Panc1 (cell line): ENCODE measurements around the gene SLC48A1. TPM values are rescaled to one million over a fixed set of nuclear protein-coding genes. Genes with fewer than 3 reads are reported as not detected.

Experiments used
- ATAC-seq: fragments of 200-7000 bp; cut with Tn5 transposase; 2 replicates; pipeline ENCODE4 v1.9.1; 2020; ENCODE audit warnings: mild to moderate bottlenecking, moderate library complexity
- BruUV-seq: library from RNA; stranded (reverse); fragments of 400-500 nt; replicated peaks from 2 replicates; lab custom pipeline; 2021; lab: Mats Ljungman, UMichigan
- CTCF ChIA-PET: fragments of 300-600 bp; sonication (Branson Sonifier 250); formaldehyde crosslinking; loops from one replicate; lab custom pipeline; 2022; ENCODE audit warnings: antibody characterized with exemption; lab: Charles Lee
- POLR2A ChIA-PET: fragments of 300-600 bp; sonication (Branson Sonifier 250); formaldehyde crosslinking; loops from one replicate; lab custom pipeline; 2022; ENCODE audit warnings: antibody characterized with exemption; lab: Charles Lee
- DNase-seq: peaks from one replicate; pipeline ENCODE4 v3.0.0-alpha.2; 2010; ENCODE audit warnings: low read depth, low spot score
- H3K27ac ChIP-seq: 2 replicates; pipeline ENCODE4 v1.5.1; 2011; ENCODE audit warnings: mild to moderate bottlenecking, low read length, inconsistent platforms
- H3K27me3 ChIP-seq: fragments of 200-500 bp; sonication (Bioruptor generic); 2 replicates; pipeline ENCODE4 v1.6.0; 2014; ENCODE audit warnings: low read length, inconsistent platforms; ENCODE audit not compliant: control insufficient read depth, insufficient read depth
- H3K36me3 ChIP-seq: fragments of 200-500 bp; sonication (Bioruptor generic); 2 replicates; pipeline ENCODE4 v1.5.1; 2014; ENCODE audit warnings: inconsistent platforms, mild to moderate bottlenecking, low read length, moderate library complexity; ENCODE audit not compliant: control insufficient read depth, insufficient read depth
- H3K4me1 ChIP-seq: 2 replicates; pipeline ENCODE4 v1.5.1; 2011; ENCODE audit warnings: inconsistent platforms, mild to moderate bottlenecking, low read length, moderate library complexity; ENCODE audit not compliant: control insufficient read depth, insufficient read depth
- H3K4me3 ChIP-seq, 2 experiments: 2 replicates each; pipeline ENCODE4 v1.5.1; 2011 to 2012; ENCODE audit warnings: low read depth in 2 of 2, low read length in 2 of 2, mild to moderate bottlenecking in 2 of 2, inconsistent platforms in 1 of 2, moderate library complexity in 1 of 2
- H3K9me3 ChIP-seq: fragments of 200-500 bp; sonication (Bioruptor generic); 2 replicates; pipeline ENCODE4 v1.5.1; 2014; ENCODE audit warnings: low read depth, mild to moderate bottlenecking, inconsistent platforms, low read length, moderate library complexity; ENCODE audit not compliant: control insufficient read depth, insufficient read depth
- POLR2AphosphoS5 ChIP-seq: IDR thresholded peaks from 2 replicates; pipeline ENCODE4 v1.6.1; 2012; ENCODE audit warnings: mild to moderate bottlenecking, low read depth, low read length, moderate library complexity
- SIN3A ChIP-seq: IDR thresholded peaks from 2 replicates; pipeline ENCODE4 v1.6.1; 2012; ENCODE audit warnings: low read depth, mild to moderate bottlenecking, low read length, moderate library complexity, borderline replicate concordance; ENCODE audit not compliant: insufficient read depth
- TCF7L2 ChIP-seq: IDR thresholded peaks from 2 replicates; pipeline ENCODE4 v1.6.1; 2011; ENCODE audit warnings: mild to moderate bottlenecking, low read depth, low read length, inconsistent platforms
- in situ Hi-C: cut with HindIII; loops from 2 replicates; pipeline ENCODE4 v1.10.0; 2016; ENCODE audit warnings: low sequenced_read_pairs, low pct_unique_long_range_greater_than_20kb
- intact Hi-C: fragments of 100-400 bp; cut with micrococcal nuclease; formaldehyde crosslinking; loops from one replicate; pipeline ENCODE4 v1.10.0; 2022; ENCODE audit not compliant: unreplicated experiment
- total RNA-seq: library from RNA; stranded (reverse); gene quantifications from one replicate; pipeline ENCODE4 v1.2.1, GENCODE V29; 2021; ENCODE audit not compliant: unreplicated experiment
- TF ChIP-seq, protein P1 (sequence below): fragments of 450-650 bp; IDR thresholded peaks from 2 replicates; pipeline ENCODE4 v1.5.1; 2017; ENCODE audit warnings: mild to moderate bottlenecking
- TF ChIP-seq, protein P2 (sequence below), 2 experiments: IDR thresholded peaks; 2 replicates each; pipeline ENCODE4 v1.6.1; 2011 to 2012; ENCODE audit warnings: low read depth in 2 of 2, control low read depth in 1 of 2, low read length in 1 of 2, mild to moderate bottlenecking in 1 of 2, moderate library complexity in 1 of 2; ENCODE audit not compliant: insufficient read depth in 1 of 2

SLC48A1 gene
- total RNA-seq, 1 experiment from 2014 or later: 32.0 TPM

DNA sequence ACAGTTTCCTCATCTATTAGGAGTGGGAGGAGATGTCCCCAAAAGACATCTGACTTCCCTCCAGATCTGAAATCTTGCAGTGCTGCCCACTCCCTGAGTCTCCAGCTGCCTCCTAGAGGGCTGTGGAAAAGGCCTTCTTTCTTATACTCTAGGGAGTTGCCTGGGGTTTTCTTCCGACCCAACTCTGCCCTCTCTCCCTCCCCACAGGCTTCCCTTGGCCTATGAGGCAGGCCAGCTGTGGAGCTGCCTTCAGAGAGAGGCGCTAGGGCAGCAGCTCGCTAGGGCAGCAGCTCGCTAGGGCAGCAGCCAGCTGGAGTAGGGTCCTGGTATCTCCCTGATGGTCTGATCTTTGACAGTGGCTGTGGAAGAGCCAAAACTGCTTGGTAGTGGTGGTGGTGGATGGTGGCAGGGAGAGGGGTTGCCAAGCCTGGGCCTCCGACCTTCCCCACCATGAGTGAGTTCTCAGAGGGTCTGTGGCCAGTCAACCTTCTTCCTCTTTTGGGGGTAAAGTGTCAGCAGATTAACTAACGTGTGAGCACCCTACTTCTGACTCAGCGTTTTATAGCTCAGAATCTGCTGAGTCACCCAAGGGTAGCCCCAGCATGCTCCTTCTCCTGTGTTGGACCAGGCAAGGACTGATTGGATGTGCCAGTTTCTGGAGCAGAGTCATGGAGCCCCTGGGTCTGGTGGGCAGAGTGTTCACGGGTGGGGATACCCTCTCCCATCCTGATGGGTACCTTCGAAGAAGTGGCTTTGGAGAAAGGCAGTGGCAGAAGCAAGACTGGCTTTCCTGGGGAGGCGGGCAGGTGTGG, 2.3 kb downstream of the SLC48A1 start:
- intact Hi-C loops: no loop called here
- CTCF ChIA-PET: interaction anchor here (0.6 kb wide), 1 partner anchor 8 kb away, joined by 3 read pairs; no protein-coding TSS in a partner anchor
- no peak for ATAC-seq

DNA sequence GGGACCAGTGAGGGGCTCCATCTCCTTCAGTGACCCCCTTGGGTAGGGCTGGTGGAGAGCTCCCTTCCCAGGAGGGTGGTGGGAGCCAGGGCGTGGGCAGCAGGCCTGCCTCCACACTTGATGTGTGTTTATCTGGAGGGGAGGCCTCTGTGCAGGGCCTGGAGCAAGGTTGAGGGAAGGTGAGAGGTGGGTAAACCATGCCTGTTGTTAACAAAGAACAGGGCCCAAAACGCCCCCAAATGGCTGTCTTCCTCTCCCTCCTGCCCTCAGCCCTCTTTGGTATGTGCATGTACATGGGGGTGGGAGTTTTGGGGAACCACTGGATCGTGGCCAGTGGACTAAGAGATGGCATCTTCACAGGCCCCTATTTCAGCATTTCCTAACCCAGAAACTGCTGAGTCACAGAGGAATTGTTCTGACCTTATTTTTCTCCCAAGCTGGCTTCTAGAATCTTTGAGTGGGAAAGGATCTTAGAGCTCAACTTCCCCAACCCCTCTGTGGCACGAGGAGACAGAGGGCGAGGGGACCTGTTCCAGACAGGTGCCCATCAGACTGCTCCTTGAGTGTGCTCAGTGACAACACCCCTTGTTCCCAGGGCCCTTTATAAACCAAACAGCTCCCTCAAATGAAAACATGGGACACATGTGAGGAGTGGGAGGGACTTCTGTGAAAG, 3.6 kb downstream of the SLC48A1 start:
- 0 out of 2 replicates have a peak, but pooled peaks have one; percentile 16 for TF ChIP-seq POLR2AphosphoS5
- TF ChIP-seq, protein P1, sequence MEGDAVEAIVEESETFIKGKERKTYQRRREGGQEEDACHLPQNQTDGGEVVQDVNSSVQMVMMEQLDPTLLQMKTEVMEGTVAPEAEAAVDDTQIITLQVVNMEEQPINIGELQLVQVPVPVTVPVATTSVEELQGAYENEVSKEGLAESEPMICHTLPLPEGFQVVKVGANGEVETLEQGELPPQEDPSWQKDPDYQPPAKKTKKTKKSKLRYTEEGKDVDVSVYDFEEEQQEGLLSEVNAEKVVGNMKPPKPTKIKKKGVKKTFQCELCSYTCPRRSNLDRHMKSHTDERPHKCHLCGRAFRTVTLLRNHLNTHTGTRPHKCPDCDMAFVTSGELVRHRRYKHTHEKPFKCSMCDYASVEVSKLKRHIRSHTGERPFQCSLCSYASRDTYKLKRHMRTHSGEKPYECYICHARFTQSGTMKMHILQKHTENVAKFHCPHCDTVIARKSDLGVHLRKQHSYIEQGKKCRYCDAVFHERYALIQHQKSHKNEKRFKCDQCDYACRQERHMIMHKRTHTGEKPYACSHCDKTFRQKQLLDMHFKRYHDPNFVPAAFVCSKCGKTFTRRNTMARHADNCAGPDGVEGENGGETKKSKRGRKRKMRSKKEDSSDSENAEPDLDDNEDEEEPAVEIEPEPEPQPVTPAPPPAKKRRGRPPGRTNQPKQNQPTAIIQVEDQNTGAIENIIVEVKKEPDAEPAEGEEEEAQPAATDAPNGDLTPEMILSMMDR: no peak
- CTCF ChIA-PET: interaction anchor here (1.8 kb wide), 1 partner anchor 62 kb away, joined by 6 read pairs; no protein-coding TSS in a partner anchor
- in situ Hi-C loops (no loop called here), intact Hi-C loops (no loop called here)
- ATAC-seq (no peak), DNase-seq (no peak)
- H3K27me3 ChIP-seq: no peaks in the 10 kb centered on the region
- BruUV-seq: no TSS peak
- POLR2A ChIA-PET: no interaction called here
- no peaks in the 10 kb centered on the region; the same call in 1 of the 2 replicates for H3K36me3 ChIP-seq
- peaks cover 39% of the 10 kb centered on the region for H3K4me1 ChIP-seq
- H3K9me3 ChIP-seq: no peaks in the 10 kb centered on the region
- peak overlapping the region; percentile 70; the same call in 1 of the 2 replicates for H3K27ac ChIP-seq
- H3K4me3 ChIP-seq: no peak overlapping the region

More for the DNA sequence above, 2.3 kb downstream of the SLC48A1 start:
- in situ Hi-C loops: no loop called here
- Histone ChIP-seq H3K27ac (peak overlapping the region; percentile 70), H3K27me3 (no peaks in the 10 kb centered on the region), H3K4me1 (peaks cover 40% of the 10 kb centered on the region), H3K36me3 (no peaks in the 10 kb centered on the region; the same call in 1 of the 2 replicates), H3K4me3 (no peak overlapping the region), H3K9me3 (no peaks in the 10 kb centered on the region)
- no peak for DNase-seq
- TF ChIP-seq POLR2AphosphoS5: no peak
- no peak for TF ChIP-seq SIN3A
- TF ChIP-seq, protein P2, sequence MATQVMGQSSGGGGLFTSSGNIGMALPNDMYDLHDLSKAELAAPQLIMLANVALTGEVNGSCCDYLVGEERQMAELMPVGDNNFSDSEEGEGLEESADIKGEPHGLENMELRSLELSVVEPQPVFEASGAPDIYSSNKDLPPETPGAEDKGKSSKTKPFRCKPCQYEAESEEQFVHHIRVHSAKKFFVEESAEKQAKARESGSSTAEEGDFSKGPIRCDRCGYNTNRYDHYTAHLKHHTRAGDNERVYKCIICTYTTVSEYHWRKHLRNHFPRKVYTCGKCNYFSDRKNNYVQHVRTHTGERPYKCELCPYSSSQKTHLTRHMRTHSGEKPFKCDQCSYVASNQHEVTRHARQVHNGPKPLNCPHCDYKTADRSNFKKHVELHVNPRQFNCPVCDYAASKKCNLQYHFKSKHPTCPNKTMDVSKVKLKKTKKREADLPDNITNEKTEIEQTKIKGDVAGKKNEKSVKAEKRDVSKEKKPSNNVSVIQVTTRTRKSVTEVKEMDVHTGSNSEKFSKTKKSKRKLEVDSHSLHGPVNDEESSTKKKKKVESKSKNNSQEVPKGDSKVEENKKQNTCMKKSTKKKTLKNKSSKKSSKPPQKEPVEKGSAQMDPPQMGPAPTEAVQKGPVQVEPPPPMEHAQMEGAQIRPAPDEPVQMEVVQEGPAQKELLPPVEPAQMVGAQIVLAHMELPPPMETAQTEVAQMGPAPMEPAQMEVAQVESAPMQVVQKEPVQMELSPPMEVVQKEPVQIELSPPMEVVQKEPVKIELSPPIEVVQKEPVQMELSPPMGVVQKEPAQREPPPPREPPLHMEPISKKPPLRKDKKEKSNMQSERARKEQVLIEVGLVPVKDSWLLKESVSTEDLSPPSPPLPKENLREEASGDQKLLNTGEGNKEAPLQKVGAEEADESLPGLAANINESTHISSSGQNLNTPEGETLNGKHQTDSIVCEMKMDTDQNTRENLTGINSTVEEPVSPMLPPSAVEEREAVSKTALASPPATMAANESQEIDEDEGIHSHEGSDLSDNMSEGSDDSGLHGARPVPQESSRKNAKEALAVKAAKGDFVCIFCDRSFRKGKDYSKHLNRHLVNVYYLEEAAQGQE (IDR thresholded peaks at IDR 0.05; ENCODE audit: insufficient read depth in 1 of 2, low read depth in 2 of 2, low read length in 1 of 2): no peak
- TF ChIP-seq TCF7L2: no peak
- TF ChIP-seq, protein P1: no peak
- POLR2A ChIA-PET: no interaction called here
- BruUV-seq: no TSS peak
